ENCODE results near the gene IFIT3. TPM values are rescaled to one million over a fixed set of nuclear protein-coding genes. Genes with fewer than 3 reads are reported as not detected.

IFIT3 gene
- total and polyA plus RNA-seq, 2 experiments from 2014 or later, result 0.42 to 0.52 TPM

DNA sequence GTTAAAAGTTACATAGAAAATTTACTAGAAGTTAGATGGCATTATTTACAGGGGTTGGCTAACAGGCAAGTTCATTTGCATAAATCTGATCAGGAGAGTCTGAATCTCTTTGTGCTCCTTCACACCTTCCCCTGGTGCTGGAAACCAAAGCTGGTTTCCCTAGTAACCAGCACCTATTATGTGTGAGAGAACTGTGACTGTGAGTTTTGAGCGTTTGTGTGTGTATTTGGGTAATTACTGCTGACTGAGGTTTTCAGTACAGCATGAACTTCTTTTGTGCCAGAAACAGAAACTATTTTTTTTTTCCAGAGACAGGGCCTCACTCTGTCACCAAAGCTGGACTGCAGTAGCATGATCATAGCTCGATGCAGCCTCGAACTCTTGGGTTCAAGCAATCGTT is 39.7 kb downstream of the IFIT3 start (continued):
- TF ChIP-seq, protein P1, sequence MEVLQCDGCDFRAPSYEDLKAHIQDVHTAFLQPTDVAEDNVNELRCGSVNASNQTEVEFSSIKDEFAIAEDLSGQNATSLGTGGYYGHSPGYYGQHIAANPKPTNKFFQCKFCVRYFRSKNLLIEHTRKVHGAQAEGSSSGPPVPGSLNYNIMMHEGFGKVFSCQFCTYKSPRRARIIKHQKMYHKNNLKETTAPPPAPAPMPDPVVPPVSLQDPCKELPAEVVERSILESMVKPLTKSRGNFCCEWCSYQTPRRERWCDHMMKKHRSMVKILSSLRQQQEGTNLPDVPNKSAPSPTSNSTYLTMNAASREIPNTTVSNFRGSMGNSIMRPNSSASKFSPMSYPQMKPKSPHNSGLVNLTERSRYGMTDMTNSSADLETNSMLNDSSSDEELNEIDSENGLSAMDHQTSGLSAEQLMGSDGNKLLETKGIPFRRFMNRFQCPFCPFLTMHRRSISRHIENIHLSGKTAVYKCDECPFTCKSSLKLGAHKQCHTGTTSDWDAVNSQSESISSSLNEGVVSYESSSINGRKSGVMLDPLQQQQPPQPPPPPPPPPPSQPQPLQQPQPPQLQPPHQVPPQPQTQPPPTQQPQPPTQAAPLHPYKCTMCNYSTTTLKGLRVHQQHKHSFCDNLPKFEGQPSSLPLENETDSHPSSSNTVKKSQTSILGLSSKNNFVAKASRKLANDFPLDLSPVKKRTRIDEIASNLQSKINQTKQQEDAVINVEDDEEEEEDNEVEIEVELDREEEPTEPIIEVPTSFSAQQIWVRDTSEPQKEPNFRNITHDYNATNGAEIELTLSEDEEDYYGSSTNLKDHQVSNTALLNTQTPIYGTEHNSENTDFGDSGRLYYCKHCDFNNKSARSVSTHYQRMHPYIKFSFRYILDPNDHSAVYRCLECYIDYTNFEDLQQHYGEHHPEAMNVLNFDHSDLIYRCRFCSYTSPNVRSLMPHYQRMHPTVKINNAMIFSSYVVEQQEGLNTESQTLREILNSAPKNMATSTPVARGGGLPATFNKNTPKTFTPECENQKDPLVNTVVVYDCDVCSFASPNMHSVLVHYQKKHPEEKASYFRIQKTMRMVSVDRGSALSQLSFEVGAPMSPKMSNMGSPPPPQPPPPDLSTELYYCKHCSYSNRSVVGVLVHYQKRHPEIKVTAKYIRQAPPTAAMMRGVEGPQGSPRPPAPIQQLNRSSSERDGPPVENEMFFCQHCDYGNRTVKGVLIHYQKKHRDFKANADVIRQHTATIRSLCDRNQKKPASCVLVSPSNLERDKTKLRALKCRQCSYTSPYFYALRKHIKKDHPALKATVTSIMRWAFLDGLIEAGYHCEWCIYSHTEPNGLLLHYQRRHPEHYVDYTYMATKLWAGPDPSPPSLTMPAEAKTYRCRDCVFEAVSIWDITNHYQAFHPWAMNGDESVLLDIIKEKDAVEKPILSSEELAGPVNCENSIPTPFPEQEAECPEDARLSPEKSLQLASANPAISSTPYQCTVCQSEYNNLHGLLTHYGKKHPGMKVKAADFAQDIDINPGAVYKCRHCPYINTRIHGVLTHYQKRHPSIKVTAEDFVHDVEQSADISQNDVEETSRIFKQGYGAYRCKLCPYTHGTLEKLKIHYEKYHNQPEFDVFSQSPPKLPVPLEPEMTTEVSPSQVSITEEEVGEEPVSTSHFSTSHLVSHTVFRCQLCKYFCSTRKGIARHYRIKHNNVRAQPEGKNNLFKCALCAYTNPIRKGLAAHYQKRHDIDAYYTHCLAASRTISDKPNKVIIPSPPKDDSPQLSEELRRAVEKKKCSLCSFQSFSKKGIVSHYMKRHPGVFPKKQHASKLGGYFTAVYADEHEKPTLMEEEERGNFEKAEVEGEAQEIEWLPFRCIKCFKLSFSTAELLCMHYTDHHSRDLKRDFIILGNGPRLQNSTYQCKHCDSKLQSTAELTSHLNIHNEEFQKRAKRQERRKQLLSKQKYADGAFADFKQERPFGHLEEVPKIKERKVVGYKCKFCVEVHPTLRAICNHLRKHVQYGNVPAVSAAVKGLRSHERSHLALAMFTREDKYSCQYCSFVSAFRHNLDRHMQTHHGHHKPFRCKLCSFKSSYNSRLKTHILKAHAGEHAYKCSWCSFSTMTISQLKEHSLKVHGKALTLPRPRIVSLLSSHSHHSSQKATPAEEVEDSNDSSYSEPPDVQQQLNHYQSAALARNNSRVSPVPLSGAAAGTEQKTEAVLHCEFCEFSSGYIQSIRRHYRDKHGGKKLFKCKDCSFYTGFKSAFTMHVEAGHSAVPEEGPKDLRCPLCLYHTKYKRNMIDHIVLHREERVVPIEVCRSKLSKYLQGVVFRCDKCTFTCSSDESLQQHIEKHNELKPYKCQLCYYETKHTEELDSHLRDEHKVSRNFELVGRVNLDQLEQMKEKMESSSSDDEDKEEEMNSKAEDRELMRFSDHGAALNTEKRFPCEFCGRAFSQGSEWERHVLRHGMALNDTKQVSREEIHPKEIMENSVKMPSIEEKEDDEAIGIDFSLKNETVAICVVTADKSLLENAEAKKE (CRISPR knock-in tag; IDR thresholded peaks at IDR 0.05), result no peak
- TF ChIP-seq EZH2 (IDR thresholded peaks at IDR 0.05; ENCODE audit: low read depth, unreplicated experiment), result no peak
- no peak for TF ChIP-seq EZH2phosphoT487 (IDR thresholded peaks at IDR 0.05; ENCODE audit: unreplicated experiment)
- TF ChIP-seq, protein P2, sequence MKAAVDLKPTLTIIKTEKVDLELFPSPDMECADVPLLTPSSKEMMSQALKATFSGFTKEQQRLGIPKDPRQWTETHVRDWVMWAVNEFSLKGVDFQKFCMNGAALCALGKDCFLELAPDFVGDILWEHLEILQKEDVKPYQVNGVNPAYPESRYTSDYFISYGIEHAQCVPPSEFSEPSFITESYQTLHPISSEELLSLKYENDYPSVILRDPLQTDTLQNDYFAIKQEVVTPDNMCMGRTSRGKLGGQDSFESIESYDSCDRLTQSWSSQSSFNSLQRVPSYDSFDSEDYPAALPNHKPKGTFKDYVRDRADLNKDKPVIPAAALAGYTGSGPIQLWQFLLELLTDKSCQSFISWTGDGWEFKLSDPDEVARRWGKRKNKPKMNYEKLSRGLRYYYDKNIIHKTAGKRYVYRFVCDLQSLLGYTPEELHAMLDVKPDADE (IDR thresholded peaks at IDR 0.05), result no peak

DNA sequence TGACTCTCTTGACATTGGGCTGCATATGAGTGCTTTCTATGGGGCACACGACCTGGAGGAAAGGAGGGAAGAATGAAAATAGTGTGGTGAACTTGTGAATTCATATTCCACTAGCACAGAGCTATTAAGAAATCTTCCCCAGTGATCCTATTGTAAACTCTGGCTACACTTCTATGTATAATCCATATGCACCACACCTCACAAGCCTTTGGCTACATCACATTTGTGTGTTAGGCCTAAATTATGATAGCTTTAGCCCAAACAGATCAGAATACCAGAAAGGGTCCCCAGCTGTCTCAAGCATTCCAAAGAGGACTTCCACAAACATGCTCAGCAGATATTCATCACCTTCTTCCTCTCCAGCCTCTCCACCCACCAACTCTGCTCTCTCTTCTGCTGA is 40.3 kb downstream of the IFIT3 start:
- no peak for ATAC-seq
- Histone ChIP-seq H2AFZ (no peak overlapping the region), H3K4me3 (no peak overlapping the region), H3K9me2 (ENCODE audit: insufficient read depth) (no peaks in the 10 kb centered on the region), H3K4me2 (no peak overlapping the region), H4K20me1 (replicated peaks; ENCODE audit: insufficient read depth) (no peaks in the 10 kb centered on the region), H3K36me3 (ENCODE audit: insufficient read depth) (no peaks in the 10 kb centered on the region), H3K4me1 (ENCODE audit: insufficient read depth) (no peaks in the 10 kb centered on the region), H3K27ac (ENCODE audit: low read depth) (no peak overlapping the region), H3K79me2 (replicated peaks; ENCODE audit: insufficient read depth) (no peaks in the 10 kb centered on the region), H3K27me3 (ENCODE audit: insufficient read depth) (no peaks in the 10 kb centered on the region), H3F3A (replicated peaks; ENCODE audit: low read depth) (no peaks in the 10 kb centered on the region)
- Mint-ChIP-seq H3K4me3 (no peak overlapping the region), H3K4me1 (peaks cover 12% of the 10 kb centered on the region), H3K27me3 (ENCODE audit: insufficient read depth, low read depth, poor library complexity) (peaks cover 2% of the 10 kb centered on the region), H3K27ac (no peak overlapping the region), H3K36me3 (ENCODE audit: low read depth) (no peaks in the 10 kb centered on the region), H3K9me3 (no peaks in the 10 kb centered on the region; the same call in 2 of the 3 replicates)
- DNase-seq (ENCODE audit: low spot score), result no peak
- TF ChIP-seq, protein P2 (IDR thresholded peaks at IDR 0.05), result no peak
- TF ChIP-seq EZH2 (IDR thresholded peaks at IDR 0.05; ENCODE audit: low read depth, unreplicated experiment) (no peak), JUNB (IDR thresholded peaks at IDR 0.05; ENCODE audit: unreplicated experiment) (no peak), ZNF114 (CRISPR knock-in tag; IDR thresholded peaks at IDR 0.05) (no peak)
- TF ChIP-seq, protein P1 (CRISPR knock-in tag; IDR thresholded peaks at IDR 0.05), result no peak

Measured in GM23338 (cell line).